Endothelial cell of umbilical vein (primary cell): ENCODE results near the gene CTPS1. TPM values are rescaled to one million over a fixed set of nuclear protein-coding genes. Genes with fewer than 3 reads are reported as not detected.

Experiments used
- BruUV-seq: library from RNA; stranded (reverse); fragments of 400-500 nt; replicated peaks from 2 replicates; lab custom pipeline; 2021; lab: Mats Ljungman, UMichigan
- CTCF ChIA-PET: fragments of 300-600, 350-600 bp; sonication (Branson Sonifier 250); formaldehyde crosslinking; loops from one replicate; lab custom pipeline; 2021; ENCODE audit warnings: antibody characterized with exemption, inconsistent platforms; lab: Charles Lee
- POLR2A ChIA-PET: fragments of 300-600, 350-600 bp; sonication (Branson Sonifier 250); formaldehyde crosslinking; loops from one replicate; lab custom pipeline; 2021; ENCODE audit warnings: antibody characterized with exemption, inconsistent platforms; lab: Charles Lee
- DNase-seq: peaks from one replicate; pipeline ENCODE4 v3.0.0-alpha.2; 2011; ENCODE audit warnings: low read depth, low spot score
- FAIRE-seq: peaks from 2 replicates; lab custom pipeline; 2011; peaks lifted over from hg19 to GRCh38; lab: Jason Lieb, UNC
- H2AFZ ChIP-seq: 2 replicates; pipeline ENCODE4 v1.6.0; 2012; ENCODE audit warnings: low read depth, low read length, control low read depth, inconsistent platforms
- H3K27ac ChIP-seq: 2 replicates; pipeline ENCODE4 v1.5.1; 2011; ENCODE audit warnings: low read depth, mild to moderate bottlenecking, control low read depth, low read length, moderate library complexity; ENCODE audit not compliant: insufficient read depth
- H3K27me3 ChIP-seq, 2 experiments: 2 replicates each; pipeline versions ENCODE4 v1.6.0 to v1.6.1; 2011; ENCODE audit warnings: low read length in 2 of 2, mixed read lengths in 1 of 2; ENCODE audit not compliant: control insufficient read depth in 2 of 2, insufficient read depth in 2 of 2
- H3K36me3 ChIP-seq, 2 experiments: 2 replicates in 1 of 2; 3 replicates in 1 of 2; pipeline ENCODE4 v1.5.1; 2011; ENCODE audit warnings: low read length in 2 of 2, mild to moderate bottlenecking in 1 of 2, moderate library complexity in 1 of 2; ENCODE audit not compliant: control insufficient read depth in 2 of 2, insufficient read depth in 2 of 2; ENCODE audit errors: extremely low read depth in 1 of 2
- H3K4me1 ChIP-seq: 3 replicates; pipeline ENCODE4 v1.5.1; 2011; ENCODE audit warnings: mild to moderate bottlenecking, low read length; ENCODE audit not compliant: control insufficient read depth, insufficient read depth; ENCODE audit errors: extremely low read depth
- H3K4me2 ChIP-seq: 2 replicates; pipeline ENCODE4 v1.6.1; 2011; ENCODE audit warnings: low read length, control low read depth, mixed read lengths; ENCODE audit not compliant: insufficient read depth
- H3K4me3 ChIP-seq, 3 experiments: fragments of 200-600 bp in 1 of 3; sonication (generic), shearing (Covaris generic) in 1 of 3; replicated peaks in 1 of 3; 2 replicates each; pipeline ENCODE4 v1.5.1; 2011 to 2016; ENCODE audit warnings: control low read depth in 3 of 3, low read length in 3 of 3, mild to moderate bottlenecking in 2 of 3, inconsistent platforms in 1 of 3, low read depth in 1 of 3, moderate library complexity in 1 of 3; ENCODE audit not compliant: insufficient read depth in 1 of 3
- H3K79me2 ChIP-seq: 2 replicates; pipeline ENCODE4 v1.6.0; 2012; ENCODE audit warnings: low read length, inconsistent platforms; ENCODE audit not compliant: control insufficient read depth, insufficient read depth
- H3K9ac ChIP-seq: replicated peaks from 2 replicates; pipeline ENCODE3; 2011; ENCODE audit warnings: low read length, control low read depth; ENCODE audit not compliant: insufficient read depth; ENCODE audit errors: extremely low read depth
- H3K9me1 ChIP-seq: replicated peaks from 3 replicates; pipeline ENCODE4 v1.6.0; 2011; ENCODE audit warnings: mild to moderate bottlenecking, low read length; ENCODE audit not compliant: control insufficient read depth, insufficient read depth; ENCODE audit errors: extremely low read depth
- H3K9me3 ChIP-seq: replicated peaks from 2 replicates; pipeline ENCODE4 v1.5.1; 2012; ENCODE audit warnings: low read length, inconsistent platforms; ENCODE audit not compliant: control insufficient read depth, insufficient read depth
- H4K20me1 ChIP-seq: replicated peaks from 2 replicates; pipeline ENCODE3; 2011; ENCODE audit warnings: mild to moderate bottlenecking, low read length; ENCODE audit not compliant: control insufficient read depth, insufficient read depth; ENCODE audit errors: extremely low read depth
- EZH2 ChIP-seq: IDR thresholded peaks from 2 replicates; pipeline ENCODE4 v1.6.1; 2012; ENCODE audit warnings: borderline replicate concordance, low read depth, mild to moderate bottlenecking, moderate library complexity, low read length, inconsistent platforms; ENCODE audit not compliant: severe bottlenecking
- FOS ChIP-seq: IDR thresholded peaks from 2 replicates; pipeline ENCODE4 v1.6.1; 2011; ENCODE audit warnings: mild to moderate bottlenecking, low read length, moderate library complexity, borderline replicate concordance; ENCODE audit not compliant: insufficient read depth
- GATA2 ChIP-seq: IDR thresholded peaks from 2 replicates; pipeline ENCODE4 v1.7.0; 2011; ENCODE audit warnings: low read depth, mild to moderate bottlenecking, moderate library complexity, mixed read lengths, low read length; ENCODE audit not compliant: insufficient read length, insufficient read depth
- MAX ChIP-seq: IDR thresholded peaks from 2 replicates; pipeline ENCODE4 v1.6.1; 2011; ENCODE audit not compliant: insufficient read depth, insufficient read length
- POLR2AphosphoS5 ChIP-seq: IDR thresholded peaks from 2 replicates; pipeline ENCODE4 v1.6.1; 2012; ENCODE audit warnings: low read depth, mild to moderate bottlenecking, control low read depth, low read length, moderate library complexity; ENCODE audit not compliant: insufficient read depth
- dilution Hi-C: fragments of 300-500 bp; cut with MboI; formaldehyde crosslinking; loops from one replicate; pipeline ENCODE4 v1.15.0; 2019; ENCODE audit warnings: low sequenced_read_pairs; ENCODE audit not compliant: extremely low pct_ligation_motif_present
- intact Hi-C: fragments of 100-400 bp; cut with micrococcal nuclease; formaldehyde crosslinking; loops from one replicate; pipeline ENCODE4 v1.10.0; 2022
- polyA plus RNA-seq, 4 experiments: library from polyadenylated mRNA; depleted of rRNA in 3 of 4; stranded (reverse) in 3 of 4; unstranded in 1 of 4; fragments of >200 nt; gene quantifications; 2 replicates each; pipeline versions ENCODE4 v1.2.1 to v1.2.3, GENCODE V29; 2011 to 2012; ENCODE audit warnings: missing spikeins in 1 of 4
- total RNA-seq: library from RNA; stranded (reverse); gene quantifications from 2 replicates; pipeline ENCODE4 v1.2.3, GENCODE V29; 2021
- TF ChIP-seq, protein P1 (sequence below), 2 donors: IDR thresholded peaks; 1 replicate in 1 of 2; 2 replicates in 1 of 2; pipeline ENCODE4 v1.5.1; 2011; ENCODE audit warnings: low read length in 2 of 2, mild to moderate bottlenecking in 2 of 2, moderate library complexity in 2 of 2, control low read depth in 1 of 2, inconsistent platforms in 1 of 2, low read depth in 1 of 2; ENCODE audit not compliant: insufficient read depth in 1 of 2; ENCODE audit errors: extremely low read depth in 1 of 2

Gene CTPS1
- total and polyA plus RNA-seq, 2 donors (not counting 3 experiments of a cell fraction or from before 2014, with no cell fraction given): 24.9 to 65.8 TPM

GRCh38 chr1:40986328-40986783, 6.9 kb downstream of the CTPS1 start:
- Histone ChIP-seq H3K4me1 (peaks cover 16% of the 10 kb centered on the region), H3K4me3 (no peak overlapping the region), H4K20me1 (no peaks in the 10 kb centered on the region), H3K9ac (no peak overlapping the region), H3K9me1 (no peaks in the 10 kb centered on the region), H3K27me3 (no peaks in the 10 kb centered on the region), H3K4me2 (no peak overlapping the region), H3K36me3 (peaks cover 23 to 40% of the 10 kb centered on the region in 2 experiments), H3K9me3 (no peaks in the 10 kb centered on the region), H2AFZ (no peak overlapping the region), H3K79me2 (peaks cover 46% of the 10 kb centered on the region), H3K27ac (no peak overlapping the region)
- intact Hi-C loops (no loop called here), dilution Hi-C loops (no loop called here)
- FAIRE-seq (no peak), DNase-seq (no peak)
- BruUV-seq: no TSS peak
- CTCF ChIA-PET: interaction anchor here (0.7 to 1.7 kb wide), 5 partner anchors 8 to 137 kb away, joined by 3 to 4 read pairs (median 3); no protein-coding TSS in a partner anchor
- TF ChIP-seq MAX (no peak), POLR2AphosphoS5 (no peak), FOS (no peak), EZH2 (no peak), GATA2 (no peak)
- TF ChIP-seq, protein P1, sequence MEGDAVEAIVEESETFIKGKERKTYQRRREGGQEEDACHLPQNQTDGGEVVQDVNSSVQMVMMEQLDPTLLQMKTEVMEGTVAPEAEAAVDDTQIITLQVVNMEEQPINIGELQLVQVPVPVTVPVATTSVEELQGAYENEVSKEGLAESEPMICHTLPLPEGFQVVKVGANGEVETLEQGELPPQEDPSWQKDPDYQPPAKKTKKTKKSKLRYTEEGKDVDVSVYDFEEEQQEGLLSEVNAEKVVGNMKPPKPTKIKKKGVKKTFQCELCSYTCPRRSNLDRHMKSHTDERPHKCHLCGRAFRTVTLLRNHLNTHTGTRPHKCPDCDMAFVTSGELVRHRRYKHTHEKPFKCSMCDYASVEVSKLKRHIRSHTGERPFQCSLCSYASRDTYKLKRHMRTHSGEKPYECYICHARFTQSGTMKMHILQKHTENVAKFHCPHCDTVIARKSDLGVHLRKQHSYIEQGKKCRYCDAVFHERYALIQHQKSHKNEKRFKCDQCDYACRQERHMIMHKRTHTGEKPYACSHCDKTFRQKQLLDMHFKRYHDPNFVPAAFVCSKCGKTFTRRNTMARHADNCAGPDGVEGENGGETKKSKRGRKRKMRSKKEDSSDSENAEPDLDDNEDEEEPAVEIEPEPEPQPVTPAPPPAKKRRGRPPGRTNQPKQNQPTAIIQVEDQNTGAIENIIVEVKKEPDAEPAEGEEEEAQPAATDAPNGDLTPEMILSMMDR (IDR thresholded peaks at IDR 0.05; ENCODE audit: extremely low read depth in 1 of 2, insufficient read depth in 1 of 2, low read depth in 1 of 2, low read length in 2 of 2): no peak
- POLR2A ChIA-PET: no interaction called here
